T-helper 1 cell treated with Interleukin-12 subunit alpha and Interleukin-12 subunit beta and Interleukin-4 antibody, amounts not matched to agents 30 μg/mL and 1 μg/mL, for 36 hours (primary cell): ENCODE data around the gene PIP5K1C.

Experiments
- H3K27ac Mint-ChIP-seq: one replicate; pipeline ENCODE4 v1.8.0; 2021; ENCODE audit warnings: mild to moderate bottlenecking, mixed read lengths
- H3K27me3 Mint-ChIP-seq: one replicate; pipeline ENCODE4 v1.8.0; 2021; ENCODE audit warnings: low read depth, mixed read lengths
- H3K36me3 Mint-ChIP-seq: one replicate; pipeline ENCODE4 v1.8.0; 2021; ENCODE audit warnings: low read depth, mixed read lengths
- H3K4me1 Mint-ChIP-seq: one replicate; pipeline ENCODE4 v1.8.0; 2021; ENCODE audit warnings: low read depth, mixed read lengths
- H3K4me3 Mint-ChIP-seq: one replicate; pipeline ENCODE4 v1.8.0; 2021; ENCODE audit warnings: mild to moderate bottlenecking, moderate library complexity, mixed read lengths
- H3K9me3 Mint-ChIP-seq: one replicate; pipeline ENCODE4 v1.8.0; 2021; ENCODE audit warnings: mixed read lengths

The PIP5K1C gene

GRCh38 chr19:3679581-3679980 lies 20.7 kb downstream of the PIP5K1C start:
- Mint-ChIP-seq H3K4me3 (no peak overlapping the region), H3K36me3 (peaks cover 9% of the 10 kb centered on the region), H3K27me3 (no peaks in the 10 kb centered on the region), H3K9me3 (no peaks in the 10 kb centered on the region), H3K4me1 (peaks cover 4% of the 10 kb centered on the region), H3K27ac (no peak overlapping the region)

GRCh38 chr19:3679138-3679537 lies 21.1 kb downstream of the PIP5K1C start:
- Mint-ChIP-seq H3K4me3 (no peak overlapping the region), H3K9me3 (no peaks in the 10 kb centered on the region), H3K36me3 (peaks cover 5% of the 10 kb centered on the region), H3K27ac (no peak overlapping the region), H3K27me3 (no peaks in the 10 kb centered on the region), H3K4me1 (peaks cover 4% of the 10 kb centered on the region)

- no peaks in the 10 kb centered on the region for H3K27me3 Mint-ChIP-seq
- no peaks in the 10 kb centered on the region for H3K9me3 Mint-ChIP-seq
- no peak overlapping the region for H3K4me3 Mint-ChIP-seq
- no peaks in the 10 kb centered on the region for H3K36me3 Mint-ChIP-seq
- H3K27ac Mint-ChIP-seq, result no peak overlapping the region
- peaks cover 4% of the 10 kb centered on the region for H3K4me1 Mint-ChIP-seq
Measured at GRCh38 chr19:3678188-3678587, 22.1 kb downstream of the PIP5K1C start.

- no peaks in the 10 kb centered on the region for H3K27me3 Mint-ChIP-seq
- H3K27ac Mint-ChIP-seq, result no peak overlapping the region
- peaks cover 6% of the 10 kb centered on the region for H3K4me1 Mint-ChIP-seq
- no peaks in the 10 kb centered on the region for H3K9me3 Mint-ChIP-seq
- H3K36me3 Mint-ChIP-seq, result no peaks in the 10 kb centered on the region
- no peak overlapping the region for H3K4me3 Mint-ChIP-seq
Measured at GRCh38 chr19:3674784-3675543, 25.3 kb downstream of the PIP5K1C start.

- Mint-ChIP-seq H3K36me3 (no peaks in the 10 kb centered on the region), H3K27ac (no peak overlapping the region), H3K4me1 (peaks cover 6% of the 10 kb centered on the region), H3K4me3 (no peak overlapping the region), H3K9me3 (no peaks in the 10 kb centered on the region), H3K27me3 (no peaks in the 10 kb centered on the region)
Measured at GRCh38 chr19:3673506-3674439, 26.5 kb downstream of the PIP5K1C start.

- H3K9me3 Mint-ChIP-seq, result no peaks in the 10 kb centered on the region
- no peak overlapping the region for H3K4me3 Mint-ChIP-seq
- H3K4me1 Mint-ChIP-seq, result peaks cover 6% of the 10 kb centered on the region
- H3K27ac Mint-ChIP-seq, result no peak overlapping the region
- no peaks in the 10 kb centered on the region for H3K27me3 Mint-ChIP-seq
- H3K36me3 Mint-ChIP-seq, result no peaks in the 10 kb centered on the region
Measured at GRCh38 chr19:3672993-3673392, 27.3 kb downstream of the PIP5K1C start.

- Mint-ChIP-seq H3K4me1 (peaks cover 6% of the 10 kb centered on the region), H3K27me3 (no peaks in the 10 kb centered on the region), H3K4me3 (no peak overlapping the region), H3K9me3 (no peaks in the 10 kb centered on the region), H3K27ac (no peak overlapping the region), H3K36me3 (no peaks in the 10 kb centered on the region)
Measured at GRCh38 chr19:3672575-3672948, 27.7 kb downstream of the PIP5K1C start.

GRCh38 chr19:3671680-3672574 lies 28.3 kb downstream of the PIP5K1C start:
- Mint-ChIP-seq H3K4me1 (peaks cover 3% of the 10 kb centered on the region), H3K27ac (no peak overlapping the region), H3K4me3 (no peak overlapping the region)

GRCh38 chr19:3670796-3671679 lies 29.2 kb downstream of the PIP5K1C start:
- peaks cover 2% of the 10 kb centered on the region for H3K4me1 Mint-ChIP-seq
- no peak overlapping the region for H3K4me3 Mint-ChIP-seq

More at GRCh38 chr19:3671680-3672574, 28.3 kb downstream of the PIP5K1C start:
- H3K9me3 Mint-ChIP-seq, result no peaks in the 10 kb centered on the region
- H3K36me3 Mint-ChIP-seq, result no peaks in the 10 kb centered on the region
- no peaks in the 10 kb centered on the region for H3K27me3 Mint-ChIP-seq

GRCh38 chr19:3669947-3670795 lies 30.1 kb downstream of the PIP5K1C start:
- H3K36me3 Mint-ChIP-seq, result peaks cover 3% of the 10 kb centered on the region
- H3K4me3 Mint-ChIP-seq, result no peak overlapping the region
- no peak overlapping the region for H3K27ac Mint-ChIP-seq
- no peaks in the 10 kb centered on the region for H3K27me3 Mint-ChIP-seq
- no peaks in the 10 kb centered on the region for H3K9me3 Mint-ChIP-seq
- H3K4me1 Mint-ChIP-seq, result peaks cover 2% of the 10 kb centered on the region

More at GRCh38 chr19:3670796-3671679, 29.2 kb downstream of the PIP5K1C start:
- peaks cover 3% of the 10 kb centered on the region for H3K36me3 Mint-ChIP-seq
- no peaks in the 10 kb centered on the region for H3K9me3 Mint-ChIP-seq
- no peak overlapping the region for H3K27ac Mint-ChIP-seq
- no peaks in the 10 kb centered on the region for H3K27me3 Mint-ChIP-seq

- Mint-ChIP-seq H3K4me3 (no peak overlapping the region), H3K36me3 (peaks cover 3% of the 10 kb centered on the region), H3K9me3 (no peaks in the 10 kb centered on the region), H3K27me3 (no peaks in the 10 kb centered on the region), H3K27ac (no peak overlapping the region), H3K4me1 (peaks cover 2% of the 10 kb centered on the region)
Measured at GRCh38 chr19:3669082-3669946, 31.0 kb downstream of the PIP5K1C start.
